HCT116 (cell line): ENCODE data around the gene TBC1D8. TPM values are rescaled to one million over a fixed set of nuclear protein-coding genes. Genes with fewer than 3 reads are reported as not detected.

ENCODE experiments used
- ATAC-seq: fragments of 200-7000 bp; cut with Tn5 transposase; 2 replicates; pipeline ENCODE4 v1.9.1; 2020; ENCODE audit warnings: mild to moderate bottlenecking, moderate library complexity
- BruUV-seq: library from RNA; stranded (reverse); fragments of 400-500 nt; replicated peaks from 2 replicates; lab custom pipeline; 2021; lab: Mats Ljungman, UMichigan
- CTCF ChIA-PET: fragments of 300-600 bp; sonication (Branson Sonifier 250); formaldehyde crosslinking; loops from one replicate; lab custom pipeline; 2021; ENCODE audit warnings: antibody characterized with exemption; lab: Charles Lee
- POLR2A ChIA-PET: fragments of 300-600, 350-600 bp; sonication (Branson Sonifier 250); formaldehyde crosslinking; loops from one replicate; lab custom pipeline; 2021; ENCODE audit warnings: antibody characterized with exemption; lab: Charles Lee
- RAD21 ChIA-PET, 2 experiments: fragments of 300-600 bp; sonication (Branson Sonifier 250); formaldehyde crosslinking; loops; one replicate each; lab custom pipeline; 2023; ENCODE audit warnings: low total read pairs in 2 of 2; ENCODE audit not compliant: uncharacterized antibody in 2 of 2, unreplicated experiment in 2 of 2, low non-redundant PET in 1 of 2; lab: Charles Lee
- DNase-seq: peaks from one replicate; pipeline ENCODE4 v3.0.0-alpha.2; 2010; ENCODE audit warnings: low read depth, low spot score
- H2AFZ ChIP-seq: fragments of 200-600 bp; shearing (Covaris generic), sonication (generic); 2 replicates; pipeline ENCODE4 v1.6.1; 2017; ENCODE audit warnings: low read depth, mixed run types, mixed read lengths, antibody characterized with exemption, low read length; ENCODE audit not compliant: poor library complexity, severe bottlenecking
- H3K27ac ChIP-seq: 2 replicates; pipeline ENCODE4 v1.5.1; 2012; ENCODE audit warnings: low read depth, low read length
- H3K27me3 ChIP-seq: fragments of 200-600 bp; sonication (generic); 2 replicates; pipeline ENCODE4 v1.6.1; 2016; ENCODE audit warnings: mixed run types, low read length, mixed read lengths; ENCODE audit not compliant: insufficient read depth
- H3K36me3 ChIP-seq, 2 experiments: fragments of 200-500 bp in 1 of 2; fragments of 200-600 bp in 1 of 2; sonication (Bioruptor generic) in 1 of 2; sonication (generic) in 1 of 2; 2 replicates each; pipeline versions ENCODE4 v1.5.1 to v1.6.1; 2014 to 2016; ENCODE audit warnings: low read length in 2 of 2, inconsistent platforms in 1 of 2, mixed read lengths in 1 of 2, mixed run types in 1 of 2; ENCODE audit not compliant: insufficient read depth in 2 of 2, control insufficient read depth in 1 of 2
- H3K4me1 ChIP-seq, 2 experiments: fragments of 200-600 bp in 1 of 2; sonication (generic) in 1 of 2; 2 replicates each; pipeline versions ENCODE4 v1.5.1 to v1.6.1; 2012 to 2017; ENCODE audit warnings: low read length in 2 of 2, inconsistent platforms in 1 of 2, mild to moderate bottlenecking in 1 of 2, mixed read lengths in 1 of 2, mixed run types in 1 of 2, moderate library complexity in 1 of 2; ENCODE audit not compliant: insufficient read depth in 2 of 2, control insufficient read depth in 1 of 2
- H3K4me2 ChIP-seq: fragments of 200-600 bp; sonication (generic); 2 replicates; pipeline ENCODE4 v1.6.1; 2017; ENCODE audit warnings: mixed run types, low read length, mixed read lengths
- H3K4me3 ChIP-seq, 2 experiments: fragments of 200-600 bp in 1 of 2; sonication (generic) in 1 of 2; replicated peaks in 1 of 2; 2 replicates each; pipeline ENCODE4 v1.5.1; 2011 to 2016; ENCODE audit warnings: low read length in 2 of 2, control low read depth in 1 of 2, low read depth in 1 of 2, mild to moderate bottlenecking in 1 of 2, mixed read lengths in 1 of 2, mixed run types in 1 of 2
- H3K79me2 ChIP-seq: fragments of 200-600 bp; sonication (generic); 2 replicates; pipeline ENCODE4 v1.6.1; 2017; ENCODE audit warnings: mild to moderate bottlenecking, mixed run types, low read length, moderate library complexity, mixed read lengths; ENCODE audit not compliant: insufficient read depth
- H3K9ac ChIP-seq: fragments of 200-600 bp; sonication (generic); 2 replicates; pipeline ENCODE4 v1.6.1; 2016; ENCODE audit warnings: low read length, mixed read lengths
- H3K9me2 ChIP-seq: fragments of 200-600 bp; sonication (generic), shearing (Covaris generic); 2 replicates; pipeline ENCODE4 v1.6.1; 2017; ENCODE audit warnings: mixed run types, mild to moderate bottlenecking, moderate library complexity; ENCODE audit not compliant: insufficient read depth
- H3K9me3 ChIP-seq, 2 experiments: fragments of 200-500 bp in 1 of 2; fragments of 200-600 bp in 1 of 2; sonication (Bioruptor generic) in 1 of 2; sonication (generic) in 1 of 2; 2 replicates each; pipeline ENCODE4 v1.6.1; 2014 to 2017; ENCODE audit warnings: low read length in 2 of 2, mixed read lengths in 2 of 2, inconsistent platforms in 1 of 2, low read depth in 1 of 2, mild to moderate bottlenecking in 1 of 2, mixed run types in 1 of 2, moderate library complexity in 1 of 2; ENCODE audit not compliant: control insufficient read depth in 1 of 2, insufficient read depth in 1 of 2
- H4K20me1 ChIP-seq: fragments of 200-600 bp; sonication (generic), shearing (Covaris generic); 2 replicates; pipeline ENCODE4 v1.6.1; 2017; ENCODE audit warnings: mixed run types, mild to moderate bottlenecking, moderate library complexity; ENCODE audit not compliant: insufficient read depth
- CBX3 ChIP-seq: IDR thresholded peaks from 2 replicates; pipeline ENCODE4 v1.6.1; 2012; ENCODE audit warnings: low read depth
- CEBPB ChIP-seq: IDR thresholded peaks from 2 replicates; pipeline ENCODE4 v1.6.1; 2012; ENCODE audit warnings: low read depth
- CTCF ChIP-seq, 3 experiments: fragments of 200-600 bp in 1 of 3; sonication (generic) in 1 of 3; IDR thresholded peaks in 2 of 3; conservative IDR thresholded peaks in 1 of 3; 2 replicates each; pipeline ENCODE4 v1.5.1; 2012 to 2017; ENCODE audit warnings: low read depth in 2 of 3, low read length in 2 of 3, antibody characterized with exemption in 1 of 3, borderline replicate concordance in 1 of 3, control low read depth in 1 of 3, mild to moderate bottlenecking in 1 of 3, mixed read lengths in 1 of 3, mixed run types in 1 of 3, moderate library complexity in 1 of 3; ENCODE audit not compliant: insufficient read depth in 1 of 3
- EGR1 ChIP-seq: IDR thresholded peaks from 2 replicates; pipeline ENCODE4 v1.6.1; 2012; ENCODE audit warnings: low read depth
- EZH2 ChIP-seq: fragments of 200-600 bp; sonication (generic); IDR thresholded peaks from 2 replicates; pipeline ENCODE4 v1.6.1; 2017; ENCODE audit warnings: antibody characterized with exemption, mixed run types
- EZH2phosphoT487 ChIP-seq: fragments of 200-600 bp; IDR thresholded peaks from 2 replicates; pipeline ENCODE4 v1.6.1; 2018; ENCODE audit warnings: antibody characterized with exemption, borderline replicate concordance
- FOSL1 ChIP-seq: IDR thresholded peaks from 2 replicates; pipeline ENCODE4 v1.6.1; 2012; ENCODE audit warnings: low read depth
- JUND ChIP-seq: IDR thresholded peaks from 2 replicates; pipeline ENCODE4 v1.6.1; 2012
- MAX ChIP-seq: IDR thresholded peaks from 2 replicates; pipeline ENCODE4 v1.6.1; 2012
- POLR2A ChIP-seq: IDR thresholded peaks from 2 replicates; pipeline ENCODE4 v1.7.0; 2011; ENCODE audit warnings: borderline replicate concordance; ENCODE audit not compliant: insufficient read depth, insufficient read length; ENCODE audit errors: extremely low read depth
- POLR2AphosphoS5 ChIP-seq: IDR thresholded peaks from 2 replicates; pipeline ENCODE4 v1.6.1; 2011; ENCODE audit warnings: mild to moderate bottlenecking, low read depth, low read length, moderate library complexity
- RAD21 ChIP-seq: IDR thresholded peaks from 2 replicates; pipeline ENCODE4 v1.6.1; 2012; ENCODE audit warnings: low read depth, mild to moderate bottlenecking
- REST ChIP-seq: IDR thresholded peaks from 2 replicates; pipeline ENCODE4 v1.6.1; 2012; ENCODE audit warnings: low read depth
- SP1 ChIP-seq: IDR thresholded peaks from 2 replicates; pipeline ENCODE4 v1.6.1; 2012; ENCODE audit warnings: low read depth
- SRF ChIP-seq: IDR thresholded peaks from 2 replicates; pipeline ENCODE4 v1.6.1; 2012; ENCODE audit warnings: low read depth
- TCF7L2 ChIP-seq: IDR thresholded peaks from 2 replicates; pipeline ENCODE4 v1.7.0; 2011; ENCODE audit warnings: borderline replicate concordance, inconsistent platforms; ENCODE audit not compliant: insufficient read depth, insufficient read length; ENCODE audit errors: extremely low read depth
- YY1 ChIP-seq: IDR thresholded peaks from 2 replicates; pipeline ENCODE4 v1.6.1; 2011; ENCODE audit warnings: low read length, low read depth, moderate library complexity, mild to moderate bottlenecking; ENCODE audit not compliant: insufficient replicate concordance; ENCODE audit errors: extremely low read depth
- ZBTB33 ChIP-seq: IDR thresholded peaks from 2 replicates; pipeline ENCODE4 v1.6.1; 2011; ENCODE audit warnings: mild to moderate bottlenecking, low read length, moderate library complexity; ENCODE audit not compliant: insufficient replicate concordance; ENCODE audit errors: extremely low read depth
- ZFX ChIP-seq: fragments of 450-650 bp; IDR thresholded peaks from 2 replicates; pipeline ENCODE4 v1.6.1; 2017
- ZNF274 ChIP-seq: fragments of 200-500 bp; sonication (Bioruptor generic); IDR thresholded peaks from 2 replicates; pipeline ENCODE4 v1.6.1; 2014; ENCODE audit warnings: mild to moderate bottlenecking, low read depth, low read length, inconsistent platforms
- intact Hi-C: fragments of 100-400 bp; cut with micrococcal nuclease; formaldehyde crosslinking; loops from 2 replicates; pipeline ENCODE4 v1.10.0; 2022
- total RNA-seq: library from RNA; stranded (reverse); gene quantifications from one replicate; pipeline ENCODE4 v1.2.1, GENCODE V29; 2021; ENCODE audit not compliant: unreplicated experiment

Gene TBC1D8
- total RNA-seq, 1 experiment from 2014 or later, result 44.0 TPM

GRCh38 chr2:101147971-101148370 lies 3.2 kb downstream of the TBC1D8 start:
- BruUV-seq, result no TSS peak
- no peak overlapping the region for H3K27ac ChIP-seq
- TF ChIP-seq FOSL1, result no peak
- TF ChIP-seq TCF7L2, result no peak
- no peak for TF ChIP-seq REST
- no peak for TF ChIP-seq MAX
- no peak for TF ChIP-seq JUND
- TF ChIP-seq CEBPB, result no peak
- TF ChIP-seq CTCF (IDR thresholded peaks at IDR 0.05 in 2 of 3, conservative IDR thresholded peaks at IDR 0.05 in 1 of 3; ENCODE audit: borderline replicate concordance in 1 of 3, insufficient read depth in 1 of 3, low read depth in 2 of 3, low read length in 2 of 3), result no peak
- no peak for TF ChIP-seq POLR2AphosphoS5
- TF ChIP-seq SP1, result no peak
- no peak for TF ChIP-seq CBX3
- no peak for TF ChIP-seq POLR2A
- no peak for TF ChIP-seq EZH2
- no peak for TF ChIP-seq YY1
- TF ChIP-seq ZNF274, result no peak
- TF ChIP-seq RAD21, result no peak
- TF ChIP-seq EGR1, result no peak
- TF ChIP-seq EZH2phosphoT487, result no peak
- no peak for TF ChIP-seq SRF
- TF ChIP-seq ZBTB33, result no peak
- no peak for TF ChIP-seq ZFX
- no peaks in the 10 kb centered on the region for H3K27me3 ChIP-seq
- H3K36me3 ChIP-seq, result no peaks in the 10 kb centered on the region
- DNase-seq, result no peak
- ChIA-PET POLR2A (interaction anchor here (1.0 kb wide), 1 partner anchor 57 kb away, joined by 3 read pairs; no protein-coding TSS in a partner anchor), RAD21 (interaction anchor here in 1 of 2 experiments (1.2 kb wide), 1 partner anchor 34 kb away, joined by 3 read pairs; no protein-coding TSS in a partner anchor), CTCF (interaction anchor here (1.1 kb wide), 1 partner anchor 57 kb away, joined by 3 read pairs; no protein-coding TSS in a partner anchor)
- no peaks in the 10 kb centered on the region for H3K9me2 ChIP-seq
- no peaks in the 10 kb centered on the region; the same call in 1 of the 2 replicates for H4K20me1 ChIP-seq
- ATAC-seq, result no peak
- H3K9ac ChIP-seq, result no peak overlapping the region
- no peaks in the 10 kb centered on the region for H3K9me3 ChIP-seq
- H2AFZ ChIP-seq, result no peak overlapping the region
- no peak overlapping the region for H3K4me3 ChIP-seq
- H3K79me2 ChIP-seq, result peaks cover 76% of the 10 kb centered on the region
- peaks cover 42 to 78% of the 10 kb centered on the region in 2 experiments for H3K4me1 ChIP-seq
- peak overlapping the region; percentile 12; the same call in 1 of the 2 replicates for H3K4me2 ChIP-seq
- intact Hi-C loops, result no loop called here
